GM19452 (cell line): Measurements from ENCODE around the gene WDR41.
"Not testable (repeated sequence)": the region's sequence is repeated elsewhere in the genome, so short reads cannot be mapped to it uniquely, and the experiment has no call there.

ENCODE experiments used
- ATAC-seq: cut with Tn5 transposase; IDR thresholded peaks from one replicate; pipeline ENCODE4 v1.9.1; 2021; ENCODE audit not compliant: unreplicated experiment

WDR41 gene

GRCh38 chr5:77491783-77492652 is at the start of gene WDR41:
Gene WDR41, minus strand, starts transcription at chr5:77492316. Its CDS starts 96 bp downstream, at chr5:77492220.
- ATAC-seq, result peak; percentile 85

- ATAC-seq, result no peak
These were observed 39.2 kb upstream of the WDR41 start for GRCh38 chr5:77531297-77531696.

- no peak for ATAC-seq
These were observed 26.2 kb upstream of the WDR41 start for GRCh38 chr5:77518304-77518703.

GRCh38 chr5:77514457-77514856 is 22.3 kb upstream of the WDR41 start:
- ATAC-seq, result no peak

- ATAC-seq, result no peak
These were observed 21.2 kb upstream of the WDR41 start for GRCh38 chr5:77513321-77513720.

GRCh38 chr5:77501132-77501531 is 9.0 kb upstream of the WDR41 start:
- not testable (repeated sequence) for ATAC-seq

- ATAC-seq, result no peak
These were observed 7.9 kb upstream of the WDR41 start for GRCh38 chr5:77499973-77500372.

- no peak for ATAC-seq
These were observed 7.3 kb upstream of the WDR41 start for GRCh38 chr5:77499441-77499840.

- ATAC-seq, result no peak
These were observed 6.8 kb upstream of the WDR41 start for GRCh38 chr5:77498952-77499351.

GRCh38 chr5:77494935-77495334 is 2.8 kb upstream of the WDR41 start:
- ATAC-seq, result no peak

- ATAC-seq, result no peak
These were observed 511 bp upstream of the WDR41 start for GRCh38 chr5:77492653-77493000.

GRCh38 chr5:77490741-77491344 is 1.3 kb downstream of the WDR41 start:
- ATAC-seq, result not testable (repeated sequence)

GRCh38 chr5:77486344-77486962 is 5.7 kb downstream of the WDR41 start:
- no peak for ATAC-seq

GRCh38 chr5:77483682-77484081 is 8.4 kb downstream of the WDR41 start:
- no peak for ATAC-seq

- not testable (repeated sequence) for ATAC-seq
These were observed 17.1 kb downstream of the WDR41 start for GRCh38 chr5:77475041-77475440.

- not testable (repeated sequence) for ATAC-seq
These were observed 23.2 kb downstream of the WDR41 start for GRCh38 chr5:77468875-77469274.

- no peak for ATAC-seq
These were observed 28.2 kb downstream of the WDR41 start for GRCh38 chr5:77463905-77464304.

GRCh38 chr5:77461287-77461686 is 30.8 kb downstream of the WDR41 start:
- no peak for ATAC-seq

- ATAC-seq, result no peak
These were observed 38.0 kb downstream of the WDR41 start for GRCh38 chr5:77454123-77454522.

GRCh38 chr5:77452351-77452750 is 39.8 kb downstream of the WDR41 start:
- ATAC-seq, result no peak

- ATAC-seq, result no peak
These were observed 42.1 kb downstream of the WDR41 start for GRCh38 chr5:77449981-77450380.

GRCh38 chr5:77449277-77449676 is 42.8 kb downstream of the WDR41 start:
- ATAC-seq, result no peak
